Gastroesophageal sphincter (tissue), 4 donors: ENCODE measurements around the gene SCAMP5. TPM values are rescaled to one million over a fixed set of nuclear protein-coding genes. Genes with fewer than 3 reads are reported as not detected.

Experiments
- ATAC-seq: fragments of 150-250 bp; one replicate; pipeline ENCODE4 v1.9.1; 2016; ENCODE audit warnings: mild to moderate bottlenecking, moderate library complexity
- H3K27ac ChIP-seq, 4 donors: fragments of 200-600 bp; sonication (generic) in 3 of 4; 1 replicate in 3 of 4; 2 replicates in 1 of 4; pipeline ENCODE4 v1.5.1; 2016 to 2019
- H3K27me3 ChIP-seq: fragments of 200-600 bp; sonication (generic); one replicate; pipeline ENCODE4 v1.5.1; 2019
- H3K36me3 ChIP-seq, 2 donors: fragments of 200-600 bp; sonication (generic); one replicate each; pipeline ENCODE4 v1.5.1; 2019; ENCODE audit warnings: control low read depth in 1 of 2
- H3K4me1 ChIP-seq, 3 donors: fragments of 200-600 bp; sonication (generic); 1 replicate in 2 of 3; 2 replicates in 1 of 3; pipeline ENCODE4 v1.5.1; 2016 to 2019; ENCODE audit warnings: control low read depth in 2 of 3
- H3K4me3 ChIP-seq, 2 donors: fragments of 200-600 bp; sonication (generic); one replicate each; pipeline ENCODE4 v1.5.1; 2019; ENCODE audit warnings: mild to moderate bottlenecking in 1 of 2, moderate library complexity in 1 of 2
- H3K9me3 ChIP-seq, 3 donors: fragments of 200-600 bp; sonication (generic); one replicate each; pipeline ENCODE4 v1.5.1; 2017 to 2019; ENCODE audit warnings: control low read depth in 2 of 3
- EP300 ChIP-seq: sonication (generic); formaldehyde crosslinking; IDR thresholded peaks from one replicate; pipeline ENCODE4 v1.6.1; 2017; ENCODE audit warnings: antibody characterized with exemption, mild to moderate bottlenecking
- POLR2A ChIP-seq, 2 donors: fragments of 450-650 bp; IDR thresholded peaks; one replicate each; pipeline ENCODE4 v1.6.1; 2017; ENCODE audit warnings: antibody characterized with exemption in 2 of 2, mild to moderate bottlenecking in 2 of 2, moderate library complexity in 1 of 2
- POLR2AphosphoS5 ChIP-seq: sonication (generic); formaldehyde crosslinking; IDR thresholded peaks from one replicate; pipeline ENCODE4 v1.6.1; 2017; ENCODE audit warnings: antibody characterized with exemption
- WGBS, 2 donors: methylation state at CpG; one replicate each; pipeline ENCODE4 v1.1.5; 2018; ENCODE audit warnings: low coverage in 1 of 2; 5-methylcytosine and 5-hydroxymethylcytosine counted together
- total RNA-seq, 4 donors: library from RNA; depleted of rRNA; stranded (reverse); fragments of >200 nt; gene quantifications; one replicate each; pipeline ENCODE4 v1.1.0, GENCODE V29; 2016
- TF ChIP-seq, protein P1 (sequence below), 4 experiments: fragments of 200-600 bp in 2 of 4; fragments of 450-650 bp in 2 of 4; sonication (generic) in 1 of 4; IDR thresholded peaks; one replicate each; pipeline ENCODE4 v1.5.1; 2017 to 2019; ENCODE audit warnings: antibody characterized with exemption in 4 of 4, mild to moderate bottlenecking in 2 of 4, moderate library complexity in 2 of 4

SCAMP5 gene
- total RNA-seq, 4 donors from 2014 or later = 2.2 to 10.1 (median 5.6) TPM

DNA sequence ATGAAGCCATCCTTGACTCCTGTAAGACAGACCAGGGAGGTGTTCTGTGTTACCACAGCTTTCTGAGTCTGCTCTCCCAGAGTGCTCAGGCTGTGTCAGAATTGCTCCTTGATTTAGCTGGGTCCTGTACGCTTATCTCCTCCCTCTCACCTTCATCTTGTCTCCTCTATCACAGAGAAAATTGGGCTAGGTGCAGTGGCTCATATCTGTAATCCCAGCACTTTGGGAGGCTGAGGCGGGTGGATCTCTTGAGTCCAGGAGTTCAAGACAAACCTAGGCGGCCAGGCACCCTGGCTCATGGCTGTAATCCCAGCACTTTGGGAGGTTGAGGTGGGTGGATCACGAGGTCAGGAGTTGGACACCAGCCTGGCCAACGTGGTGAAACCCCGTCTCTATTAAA lies 5.9 kb downstream of the SCAMP5 start:
- 77 to 84% methylated on average over 1 to 3 of the region's 6 CpGs for WGBS, 2 donors
- no peak overlapping the region for H3K27ac ChIP-seq
- peaks cover 0 to 12% (median 2%) of the 10 kb centered on the region in 3 donors for H3K4me1 ChIP-seq
- H3K4me3 ChIP-seq = no peak overlapping the region
- no peak for ATAC-seq
- H3K27me3 ChIP-seq = peaks cover 27% of the 10 kb centered on the region
- TF ChIP-seq, protein P1, sequence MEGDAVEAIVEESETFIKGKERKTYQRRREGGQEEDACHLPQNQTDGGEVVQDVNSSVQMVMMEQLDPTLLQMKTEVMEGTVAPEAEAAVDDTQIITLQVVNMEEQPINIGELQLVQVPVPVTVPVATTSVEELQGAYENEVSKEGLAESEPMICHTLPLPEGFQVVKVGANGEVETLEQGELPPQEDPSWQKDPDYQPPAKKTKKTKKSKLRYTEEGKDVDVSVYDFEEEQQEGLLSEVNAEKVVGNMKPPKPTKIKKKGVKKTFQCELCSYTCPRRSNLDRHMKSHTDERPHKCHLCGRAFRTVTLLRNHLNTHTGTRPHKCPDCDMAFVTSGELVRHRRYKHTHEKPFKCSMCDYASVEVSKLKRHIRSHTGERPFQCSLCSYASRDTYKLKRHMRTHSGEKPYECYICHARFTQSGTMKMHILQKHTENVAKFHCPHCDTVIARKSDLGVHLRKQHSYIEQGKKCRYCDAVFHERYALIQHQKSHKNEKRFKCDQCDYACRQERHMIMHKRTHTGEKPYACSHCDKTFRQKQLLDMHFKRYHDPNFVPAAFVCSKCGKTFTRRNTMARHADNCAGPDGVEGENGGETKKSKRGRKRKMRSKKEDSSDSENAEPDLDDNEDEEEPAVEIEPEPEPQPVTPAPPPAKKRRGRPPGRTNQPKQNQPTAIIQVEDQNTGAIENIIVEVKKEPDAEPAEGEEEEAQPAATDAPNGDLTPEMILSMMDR (IDR thresholded peaks at IDR 0.05) = no peak
- TF ChIP-seq POLR2AphosphoS5 = no peak
- no peaks in the 10 kb centered on the region for H3K36me3 ChIP-seq
- no peaks in the 10 kb centered on the region for H3K9me3 ChIP-seq

DNA sequence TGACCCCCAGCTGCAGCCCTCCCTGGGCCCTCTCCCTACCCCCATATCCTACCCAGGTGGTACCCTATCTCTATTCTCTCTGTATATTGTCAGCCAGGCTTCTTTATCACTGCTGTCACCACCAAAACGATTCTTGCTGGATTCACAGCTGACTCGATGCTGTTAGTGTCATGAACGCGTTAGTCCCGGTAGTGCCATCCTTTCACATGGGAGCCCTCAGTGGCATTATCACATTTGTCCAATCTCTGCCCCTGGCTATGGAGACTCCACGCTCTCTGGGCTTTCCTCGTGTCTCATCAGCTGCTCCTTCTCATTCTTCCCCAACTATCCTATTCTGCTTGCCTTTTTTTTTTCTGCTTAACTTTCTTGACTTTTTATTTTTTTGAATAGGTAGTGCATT lies 7.0 kb downstream of the SCAMP5 start:
- Histone ChIP-seq H3K27ac (no peak overlapping the region), H3K4me1 (peaks cover 0 to 1% (median 0%) of the 10 kb centered on the region in 3 donors), H3K4me3 (no peak overlapping the region), H3K36me3 (no peaks in the 10 kb centered on the region), H3K9me3 (no peaks in the 10 kb centered on the region), H3K27me3 (peaks cover 16% of the 10 kb centered on the region)
- 60 to 66% methylated on average over 7 of the region's 7 CpGs for WGBS, 2 donors
- TF ChIP-seq, protein P1 (IDR thresholded peaks at IDR 0.05) = no peak
- TF ChIP-seq POLR2A (IDR thresholded peaks at IDR 0.05) = no peak
- no peak for TF ChIP-seq POLR2AphosphoS5
- TF ChIP-seq EP300 = no peak
- ATAC-seq = no peak

- no peaks in the 10 kb centered on the region for H3K4me1 ChIP-seq
- no peak overlapping the region for H3K27ac ChIP-seq
- no peaks in the 10 kb centered on the region for H3K9me3 ChIP-seq
- no peaks in the 10 kb centered on the region for H3K36me3 ChIP-seq
- no peaks in the 10 kb centered on the region for H3K27me3 ChIP-seq
- TF ChIP-seq POLR2AphosphoS5 (no peak), EP300 (no peak), POLR2A (IDR thresholded peaks at IDR 0.05) (no peak)
- TF ChIP-seq, protein P1 (IDR thresholded peaks at IDR 0.05) = no peak
- ATAC-seq = no peak
- no peak overlapping the region for H3K4me3 ChIP-seq
- WGBS, 2 donors = 80 to 88% methylated on average over 6 to 13 of the region's 13 CpGs
Observed at GRCh38 chr15:75007216-75007615, 11.9 kb downstream of the SCAMP5 start.

GRCh38 chr15:75008221-75008625 lies 12.9 kb downstream of the SCAMP5 start:
- Histone ChIP-seq H3K4me1 (no peaks in the 10 kb centered on the region), H3K4me3 (no peak overlapping the region), H3K9me3 (no peaks in the 10 kb centered on the region), H3K27ac (no peak overlapping the region), H3K27me3 (no peaks in the 10 kb centered on the region), H3K36me3 (no peaks in the 10 kb centered on the region)
- no peak for TF ChIP-seq POLR2A (IDR thresholded peaks at IDR 0.05)
- TF ChIP-seq, protein P1 (IDR thresholded peaks at IDR 0.05) = no peak
- TF ChIP-seq EP300 = no peak
- TF ChIP-seq POLR2AphosphoS5 = no peak
- ATAC-seq = no peak
- 31 to 77% methylated on average over 2 to 5 of the region's 5 CpGs for WGBS, 2 donors

DNA sequence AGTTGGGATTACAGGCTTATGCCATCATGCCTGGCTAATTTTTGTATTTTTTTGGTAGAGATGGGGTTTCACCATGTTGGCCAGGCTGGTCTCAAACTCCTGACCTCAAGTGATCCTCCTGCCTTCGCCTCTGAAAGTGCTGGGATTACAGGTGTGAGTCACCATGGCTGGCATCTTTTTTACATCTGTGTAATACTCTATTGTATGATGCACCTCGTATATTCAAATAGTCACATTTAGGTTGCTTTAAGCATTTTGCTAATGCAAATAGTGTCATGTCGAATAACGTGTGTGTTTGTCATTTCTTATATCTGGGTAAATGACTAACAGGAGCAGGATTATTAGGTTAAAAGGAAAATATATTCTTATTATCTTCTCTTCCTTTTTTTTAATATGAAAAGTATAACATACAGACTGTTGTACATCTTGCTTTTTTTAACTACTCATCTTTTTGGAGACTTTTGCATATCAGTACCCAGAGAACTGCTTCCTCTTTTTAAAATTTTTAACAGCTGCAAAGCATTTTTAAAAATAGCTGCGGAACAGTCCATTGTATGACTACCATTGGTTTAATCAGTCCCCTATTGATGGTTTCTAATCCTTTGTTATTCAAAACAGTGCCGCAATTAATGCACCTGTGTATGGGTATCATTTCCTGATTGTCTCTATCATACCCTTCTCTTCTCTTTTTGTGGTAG lies 13.4 kb downstream of the SCAMP5 start:
- Histone ChIP-seq H3K9me3 (no peaks in the 10 kb centered on the region), H3K36me3 (no peaks in the 10 kb centered on the region), H3K4me3 (no peak overlapping the region), H3K27me3 (no peaks in the 10 kb centered on the region), H3K4me1 (no peaks in the 10 kb centered on the region), H3K27ac (no peak overlapping the region)
- ATAC-seq = no peak
- TF ChIP-seq EP300 = no peak
- WGBS, 2 donors = 65 to 87% methylated on average over 5 to 6 of the region's 6 CpGs
